ENCODE data around the gene PTPN5.
A peak's percentile ranks its signal among the peaks of the same experiment; 100 is the strongest.

Gene PTPN5

DNA sequence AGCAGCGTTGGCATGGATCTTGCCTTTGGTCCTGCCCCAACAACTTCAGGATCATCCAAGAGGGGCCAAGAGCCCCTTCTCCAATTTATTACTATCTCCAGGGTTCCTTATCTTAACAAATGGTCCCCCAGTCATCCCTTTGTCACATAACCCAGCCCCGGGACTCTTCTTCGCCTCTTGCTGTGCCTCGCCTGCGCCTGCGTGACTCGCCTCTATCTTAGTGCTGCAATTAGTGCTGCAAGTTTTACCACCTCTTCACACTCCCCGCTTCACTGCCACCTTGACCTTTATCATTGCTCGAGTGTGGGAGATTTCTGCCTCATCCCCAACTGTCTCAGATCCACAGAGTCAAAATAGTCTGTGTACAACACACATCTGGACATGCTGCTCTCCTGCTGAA is 61.6 kb downstream of the PTPN5 start:
- no peak overlapping the region for H3K4me3 ChIP-seq (ENCODE audit: control insufficient read depth, low read depth, low read length)
- no peak for DNase-seq (ENCODE audit: low read depth)
- TF ChIP-seq, protein P1, sequence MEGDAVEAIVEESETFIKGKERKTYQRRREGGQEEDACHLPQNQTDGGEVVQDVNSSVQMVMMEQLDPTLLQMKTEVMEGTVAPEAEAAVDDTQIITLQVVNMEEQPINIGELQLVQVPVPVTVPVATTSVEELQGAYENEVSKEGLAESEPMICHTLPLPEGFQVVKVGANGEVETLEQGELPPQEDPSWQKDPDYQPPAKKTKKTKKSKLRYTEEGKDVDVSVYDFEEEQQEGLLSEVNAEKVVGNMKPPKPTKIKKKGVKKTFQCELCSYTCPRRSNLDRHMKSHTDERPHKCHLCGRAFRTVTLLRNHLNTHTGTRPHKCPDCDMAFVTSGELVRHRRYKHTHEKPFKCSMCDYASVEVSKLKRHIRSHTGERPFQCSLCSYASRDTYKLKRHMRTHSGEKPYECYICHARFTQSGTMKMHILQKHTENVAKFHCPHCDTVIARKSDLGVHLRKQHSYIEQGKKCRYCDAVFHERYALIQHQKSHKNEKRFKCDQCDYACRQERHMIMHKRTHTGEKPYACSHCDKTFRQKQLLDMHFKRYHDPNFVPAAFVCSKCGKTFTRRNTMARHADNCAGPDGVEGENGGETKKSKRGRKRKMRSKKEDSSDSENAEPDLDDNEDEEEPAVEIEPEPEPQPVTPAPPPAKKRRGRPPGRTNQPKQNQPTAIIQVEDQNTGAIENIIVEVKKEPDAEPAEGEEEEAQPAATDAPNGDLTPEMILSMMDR (IDR thresholded peaks at IDR 0.05; ENCODE audit: control insufficient read depth, insufficient read depth, low read depth, low read length, missing control alignments): no peak

DNA sequence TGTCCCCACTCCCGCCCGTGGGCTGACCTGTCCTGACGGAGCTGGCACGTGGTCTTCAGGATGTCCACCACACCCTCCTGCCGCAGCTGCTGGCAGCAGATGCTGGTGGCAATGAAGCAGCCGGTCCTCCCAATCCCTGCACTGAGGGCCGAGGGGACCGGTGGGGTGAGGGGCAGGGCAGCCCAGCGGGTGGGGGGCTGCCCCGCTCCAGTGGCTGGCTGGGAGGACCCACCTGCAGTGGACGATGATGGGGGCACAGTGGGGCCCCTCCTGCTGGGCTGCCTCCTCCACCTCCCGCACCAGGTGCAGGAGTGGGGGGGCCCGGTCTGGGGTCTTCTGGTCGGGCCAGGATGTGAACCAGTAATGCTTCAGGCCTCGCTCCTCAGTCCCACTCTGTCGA is 62.2 kb downstream of the PTPN5 start:
- no peak for DNase-seq (ENCODE audit: low read depth)
- TF ChIP-seq, protein P1 (IDR thresholded peaks at IDR 0.05; ENCODE audit: control insufficient read depth, insufficient read depth, low read depth, low read length, missing control alignments): no peak
- no peak overlapping the region for H3K4me3 ChIP-seq (ENCODE audit: control insufficient read depth, low read depth, low read length)

DNA sequence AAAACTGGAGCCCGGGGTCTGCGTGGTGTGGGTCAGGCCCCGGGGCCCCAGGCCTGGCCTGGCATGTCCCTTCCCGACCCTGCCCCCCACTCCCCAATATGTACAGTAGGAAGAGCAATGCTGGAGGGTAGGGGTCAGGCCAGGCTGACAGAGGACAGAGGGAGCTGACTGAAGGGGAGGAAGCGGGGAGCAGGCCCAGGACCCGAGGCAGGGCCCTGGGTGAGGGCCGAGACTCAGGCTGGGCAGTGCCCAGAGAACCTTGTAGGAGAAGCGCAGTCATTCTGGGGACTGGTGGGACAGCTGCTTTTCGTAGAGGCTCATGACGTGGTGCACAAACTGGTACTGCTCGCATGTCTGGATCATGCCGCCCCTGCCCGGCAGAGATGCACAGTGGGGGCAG is 62.9 kb downstream of the PTPN5 start:
- TF ChIP-seq, protein P1 (IDR thresholded peaks at IDR 0.05; ENCODE audit: control insufficient read depth, insufficient read depth, low read depth, low read length, missing control alignments): no peak
- H3K4me3 ChIP-seq (ENCODE audit: control insufficient read depth, low read depth, low read length): no peak overlapping the region
- DNase-seq (ENCODE audit: low read depth): no peak

DNA sequence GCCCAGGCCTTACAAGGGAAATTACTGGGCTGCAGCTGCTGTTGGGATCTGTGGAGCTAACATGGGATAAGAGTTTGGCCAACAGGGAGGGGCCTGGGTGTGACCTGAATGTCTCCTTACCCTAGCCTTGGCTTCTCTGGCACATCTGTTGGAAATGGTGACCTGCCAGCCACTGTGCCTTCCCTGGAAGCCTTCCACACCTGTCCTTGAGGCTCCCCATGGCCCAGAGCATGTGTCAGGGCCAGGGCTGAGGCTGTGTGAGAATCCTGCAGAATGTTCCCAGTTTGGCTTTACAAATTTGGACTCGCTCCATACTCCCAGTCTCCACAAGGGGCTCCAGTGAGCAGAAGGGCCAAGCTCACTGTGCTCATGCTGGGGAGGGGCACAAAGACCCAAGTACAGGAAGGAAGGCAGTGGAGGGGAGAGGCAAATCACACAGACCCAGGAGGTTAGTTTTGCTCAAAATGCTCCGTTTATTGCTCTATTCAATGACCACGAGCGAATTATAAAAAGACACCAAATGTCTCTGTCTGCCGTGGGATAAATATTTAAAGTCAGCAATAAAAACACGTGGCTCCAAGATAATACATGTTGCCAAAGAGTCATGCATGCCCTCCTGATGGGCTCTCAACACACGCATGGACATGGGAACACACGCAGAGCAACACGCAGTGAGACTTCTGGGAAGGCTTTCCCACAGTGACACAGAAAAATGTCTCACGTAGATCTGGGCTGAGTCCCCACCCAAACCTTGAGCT is 63.9 kb downstream of the PTPN5 start:
- no peak for DNase-seq (ENCODE audit: low read depth)
- TF ChIP-seq, protein P1 (IDR thresholded peaks at IDR 0.05; ENCODE audit: control insufficient read depth, insufficient read depth, low read depth, low read length, missing control alignments): peak; percentile 84
- no peak overlapping the region for H3K4me3 ChIP-seq (ENCODE audit: control insufficient read depth, low read depth, low read length)

DNA sequence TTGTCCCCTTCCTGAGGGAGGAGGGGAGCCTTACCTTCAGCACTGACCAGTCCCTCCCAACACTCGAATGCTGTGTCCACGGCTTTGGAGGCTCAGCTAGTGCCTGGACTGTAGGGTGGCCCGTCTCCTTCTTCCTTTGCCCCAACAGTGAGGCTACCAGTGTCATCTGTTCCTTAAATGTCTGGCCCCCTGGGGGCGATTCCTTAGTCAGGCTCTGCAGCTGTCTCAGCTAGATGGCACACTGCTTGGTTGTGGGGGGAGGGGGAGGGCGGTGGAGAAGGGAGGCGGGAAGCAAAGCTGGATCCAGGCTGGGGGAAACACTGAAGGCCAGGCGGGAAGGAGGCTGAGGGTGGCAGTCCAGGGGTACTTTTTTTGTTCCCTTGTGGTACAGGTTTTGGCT is 65.6 kb downstream of the PTPN5 start, which contains the start of gene IGSF22:
Gene IGSF22 (minus strand): TSS at position 149 of the 400 bp plus-strand sequence. CDS start 1,952 bp downstream, outside the sequence.
- DNase-seq (ENCODE audit: low read depth): no peak
- H3K4me3 ChIP-seq (ENCODE audit: control insufficient read depth, low read depth, low read length): no peak within 1 kb of the TSS
- TF ChIP-seq, protein P1 (IDR thresholded peaks at IDR 0.05; ENCODE audit: control insufficient read depth, insufficient read depth, low read depth, low read length, missing control alignments): no peak

DNA sequence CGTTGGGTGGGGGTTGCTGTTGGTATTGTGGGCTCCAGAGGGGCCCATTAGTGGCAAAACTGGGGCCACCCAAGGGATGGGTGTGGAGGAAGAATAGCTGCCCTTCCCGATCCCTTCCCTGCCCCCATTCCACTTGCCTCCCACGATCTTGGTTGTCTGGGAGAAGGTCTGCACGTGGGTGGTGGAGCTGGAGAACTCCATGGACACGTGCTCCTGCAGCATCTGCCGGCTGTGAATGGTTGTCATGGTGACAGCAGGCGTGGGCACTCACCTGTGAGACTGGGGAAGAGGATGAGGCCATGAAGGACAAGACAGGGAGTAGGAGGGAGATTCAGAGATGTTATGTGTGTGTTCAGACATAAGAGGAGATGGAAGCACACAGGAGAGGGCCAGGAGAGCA is 67.6 kb downstream of the PTPN5 start:
- no peak for DNase-seq (ENCODE audit: low read depth)
- TF ChIP-seq, protein P1 (IDR thresholded peaks at IDR 0.05; ENCODE audit: control insufficient read depth, insufficient read depth, low read depth, low read length, missing control alignments): no peak
- H3K4me3 ChIP-seq (ENCODE audit: control insufficient read depth, low read depth, low read length): no peak overlapping the region
